GM12872 (cell line): ENCODE measurements around the gene GSTO2.

ENCODE experiments used
- TF ChIP-seq, protein P1 (sequence below): IDR thresholded peaks from 3 replicates; pipeline ENCODE4 v1.5.1; 2011; ENCODE audit warnings: low read depth, mild to moderate bottlenecking, low read length, moderate library complexity; ENCODE audit not compliant: insufficient read depth

The GSTO2 gene

DNA sequence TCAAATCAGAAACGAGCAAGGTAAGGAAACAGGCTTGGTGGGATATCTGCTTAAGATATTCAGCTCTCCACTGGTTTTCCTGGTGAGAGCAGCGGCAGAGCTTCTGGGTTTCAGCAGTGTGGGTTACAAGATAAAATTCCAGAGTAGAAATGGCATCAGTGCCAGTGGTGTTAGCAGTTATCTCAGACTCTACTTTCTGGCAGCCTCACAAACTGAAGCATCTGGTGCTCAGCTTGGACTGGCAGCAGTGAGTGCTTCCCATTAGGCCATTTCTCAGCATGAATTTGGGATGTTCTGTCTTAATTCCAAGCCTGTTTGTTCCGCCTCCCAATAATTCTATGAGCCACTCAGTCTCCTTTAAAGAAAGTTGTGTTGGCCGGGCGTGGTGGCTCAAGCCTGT is 6.9 kb upstream of the GSTO2 start:
- TF ChIP-seq, protein P1, sequence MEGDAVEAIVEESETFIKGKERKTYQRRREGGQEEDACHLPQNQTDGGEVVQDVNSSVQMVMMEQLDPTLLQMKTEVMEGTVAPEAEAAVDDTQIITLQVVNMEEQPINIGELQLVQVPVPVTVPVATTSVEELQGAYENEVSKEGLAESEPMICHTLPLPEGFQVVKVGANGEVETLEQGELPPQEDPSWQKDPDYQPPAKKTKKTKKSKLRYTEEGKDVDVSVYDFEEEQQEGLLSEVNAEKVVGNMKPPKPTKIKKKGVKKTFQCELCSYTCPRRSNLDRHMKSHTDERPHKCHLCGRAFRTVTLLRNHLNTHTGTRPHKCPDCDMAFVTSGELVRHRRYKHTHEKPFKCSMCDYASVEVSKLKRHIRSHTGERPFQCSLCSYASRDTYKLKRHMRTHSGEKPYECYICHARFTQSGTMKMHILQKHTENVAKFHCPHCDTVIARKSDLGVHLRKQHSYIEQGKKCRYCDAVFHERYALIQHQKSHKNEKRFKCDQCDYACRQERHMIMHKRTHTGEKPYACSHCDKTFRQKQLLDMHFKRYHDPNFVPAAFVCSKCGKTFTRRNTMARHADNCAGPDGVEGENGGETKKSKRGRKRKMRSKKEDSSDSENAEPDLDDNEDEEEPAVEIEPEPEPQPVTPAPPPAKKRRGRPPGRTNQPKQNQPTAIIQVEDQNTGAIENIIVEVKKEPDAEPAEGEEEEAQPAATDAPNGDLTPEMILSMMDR: no peak

DNA sequence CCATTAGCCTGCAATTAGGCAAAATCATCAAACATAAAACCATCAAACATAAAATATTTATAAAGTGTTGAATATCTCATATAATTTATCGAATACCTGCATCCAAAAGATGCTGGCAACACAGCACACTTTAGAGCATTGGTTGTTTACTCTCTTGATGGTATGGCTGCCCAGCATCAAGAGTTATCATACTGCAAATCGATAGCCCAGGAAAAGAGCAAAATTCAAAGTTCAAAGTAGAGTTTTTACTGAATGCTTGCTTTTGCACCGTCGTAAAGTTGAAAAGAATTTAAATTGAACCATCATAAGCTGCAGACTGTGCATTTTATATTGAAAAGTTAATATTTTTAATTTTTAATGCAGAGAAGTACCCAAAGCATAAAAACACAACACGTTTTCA is 4.2 kb upstream of the GSTO2 start:
- TF ChIP-seq, protein P1: no peak

DNA sequence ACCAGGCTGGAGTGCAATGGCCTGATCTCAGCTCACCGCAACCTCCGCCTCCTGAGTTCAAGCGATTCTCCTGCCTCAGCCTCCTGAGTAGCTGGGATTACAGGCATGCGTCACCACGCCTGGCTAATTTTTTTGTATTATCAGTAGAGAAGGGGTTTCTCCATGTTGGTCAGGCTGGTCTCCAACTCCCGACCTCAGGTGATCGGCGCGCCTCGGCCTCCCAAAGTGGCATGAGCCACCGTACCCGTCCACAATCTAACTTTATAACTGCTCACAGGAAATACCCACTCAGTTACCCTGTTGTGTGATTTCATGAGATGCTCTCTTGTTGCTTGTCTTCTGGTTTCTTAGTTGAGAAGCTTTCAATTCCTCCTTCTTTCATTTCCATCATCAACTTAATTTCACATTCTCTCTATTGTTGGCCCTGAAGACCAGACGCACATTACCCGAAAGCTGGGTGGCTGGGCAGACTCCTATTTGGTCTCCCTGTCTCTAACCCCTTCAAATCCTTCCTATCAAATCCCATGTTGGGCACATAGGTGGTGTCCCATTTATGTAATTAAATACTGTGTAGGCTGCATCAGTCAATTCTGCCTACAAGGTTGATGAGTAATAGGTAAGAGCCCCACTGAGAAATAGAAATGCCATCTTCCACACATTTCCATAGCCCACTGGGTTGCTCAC is 1.1 kb upstream of the GSTO2 start:
- TF ChIP-seq, protein P1: no peak

- TF ChIP-seq, protein P1: no peak
Observed at GRCh38 chr10:104268405-104268712, 625 bp upstream of the GSTO2 start.

GRCh38 chr10:104273286-104273685 is 4.3 kb downstream of the GSTO2 start:
- TF ChIP-seq, protein P1: no peak

GRCh38 chr10:104273899-104274575 is 5.1 kb downstream of the GSTO2 start:
- TF ChIP-seq, protein P1: no peak

GRCh38 chr10:104274762-104275721 is 6.1 kb downstream of the GSTO2 start:
- TF ChIP-seq, protein P1: peak; percentile 93
